Measurements from ENCODE around the gene KRT81.

- no peak for TF ChIP-seq CTCF (IDR thresholded peaks at IDR 0.05 in 8 of 11, conservative IDR thresholded peaks at IDR 0.05 in 3 of 11)
- TF ChIP-seq POLR2A (IDR thresholded peaks at IDR 0.05) = no peak
Observed at GRCh38 chr12:52308806-52309425, 17.6 kb upstream of the KRT81 start.

All from spleen (tissue), 7 donors.